H1 (cell line): ENCODE measurements around the gene SGK2. TPM values are rescaled to one million over a fixed set of nuclear protein-coding genes. Genes with fewer than 3 reads are reported as not detected.

Experiments
- CTCF ChIA-PET: fragments of 300-600 bp; sonication (Branson Sonifier 250); formaldehyde crosslinking; loops from one replicate; lab custom pipeline; 2021; ENCODE audit not compliant: partially characterized antibody; lab: Charles Lee
- POLR2A ChIA-PET: fragments of 300-600 bp; sonication (Branson Sonifier 250); formaldehyde crosslinking; loops from one replicate; lab custom pipeline; 2021; ENCODE audit warnings: inconsistent platforms; ENCODE audit not compliant: partially characterized antibody; lab: Charles Lee
- DNase-seq, 2 experiments: peaks; one replicate each; pipeline versions ENCODE4 v3.0.0 to v3.0.0-alpha.2; 2010 to 2022; ENCODE audit warnings: low spot score in 2 of 2, low read depth in 1 of 2, mixed read lengths in 1 of 2
- FAIRE-seq: peaks from 2 replicates; lab custom pipeline; 2011; peaks lifted over from hg19 to GRCh38; lab: Jason Lieb, UNC
- H2AFZ ChIP-seq: 2 replicates; pipeline ENCODE4 v1.8.1; 2012; ENCODE audit warnings: low read length, inconsistent platforms
- H2AK5ac ChIP-seq: 2 replicates; pipeline ENCODE4 v1.6.1; 2013; ENCODE audit warnings: low read depth, low read length
- H2BK120ac ChIP-seq: replicated peaks from 2 replicates; pipeline ENCODE3; 2013; ENCODE audit warnings: low read depth, low read length, inconsistent platforms
- H2BK12ac ChIP-seq: 2 replicates; pipeline ENCODE4 v1.6.1; 2013; ENCODE audit warnings: low read depth, low read length
- H2BK15ac ChIP-seq: 2 replicates; pipeline ENCODE4 v1.6.1; 2013; ENCODE audit warnings: low read length
- H2BK20ac ChIP-seq: 2 replicates; pipeline ENCODE4 v1.6.1; 2013; ENCODE audit warnings: low read length
- H2BK5ac ChIP-seq: 2 replicates; pipeline ENCODE4 v1.6.1; 2013; ENCODE audit warnings: low read depth, low read length
- H3K14ac ChIP-seq: 2 replicates; pipeline ENCODE4 v1.6.1; 2013; ENCODE audit warnings: inconsistent platforms; ENCODE audit not compliant: insufficient read length
- H3K18ac ChIP-seq: 2 replicates; pipeline ENCODE4 v1.6.1; 2013; ENCODE audit warnings: low read length; ENCODE audit errors: extremely low read depth
- H3K23ac ChIP-seq: 2 replicates; pipeline ENCODE4 v1.6.1; 2013; ENCODE audit warnings: inconsistent platforms; ENCODE audit not compliant: insufficient read length
- H3K23me2 ChIP-seq: 2 replicates; pipeline ENCODE4 v1.6.1; 2013; ENCODE audit warnings: low read depth, low read length
- H3K27ac ChIP-seq: 2 replicates; pipeline ENCODE4 v1.6.1; 2011; ENCODE audit warnings: low read depth, low read length, inconsistent platforms
- H3K27me3 ChIP-seq, 4 experiments: replicated peaks in 1 of 4; 1 replicate in 1 of 4; 2 replicates in 3 of 4; pipeline versions ENCODE4 v1.6.1 to v1.8.1; 2011 to 2013; ENCODE audit warnings: low read length in 3 of 4, mild to moderate bottlenecking in 3 of 4, inconsistent platforms in 2 of 4, mixed read lengths in 2 of 4, moderate library complexity in 1 of 4; ENCODE audit not compliant: control insufficient read depth in 3 of 4, insufficient read depth in 3 of 4; ENCODE audit errors: extremely low read depth in 1 of 4
- H3K36me3 ChIP-seq, 4 experiments: 2 replicates each; pipeline versions ENCODE4 v1.6.1 to v1.8.1; 2011 to 2013; ENCODE audit warnings: mild to moderate bottlenecking in 4 of 4, low read length in 3 of 4, moderate library complexity in 2 of 4, control low read depth in 1 of 4, inconsistent platforms in 1 of 4; ENCODE audit not compliant: insufficient read depth in 4 of 4, control insufficient read depth in 2 of 4
- H3K4ac ChIP-seq: replicated peaks from 2 replicates; pipeline ENCODE3; 2013; ENCODE audit warnings: low read length, low read depth, mixed read lengths, inconsistent platforms; ENCODE audit not compliant: insufficient read length
- H3K4me1 ChIP-seq, 4 experiments: replicated peaks in 1 of 4; 1 replicate in 1 of 4; 2 replicates in 3 of 4; pipeline versions ENCODE4 v1.6.1 to v1.8.1; 2011 to 2013; ENCODE audit warnings: low read length in 3 of 4, inconsistent platforms in 2 of 4, mixed read lengths in 1 of 4; ENCODE audit not compliant: insufficient read depth in 4 of 4, control insufficient read depth in 3 of 4
- H3K4me2 ChIP-seq, 2 experiments: 2 replicates each; pipeline versions ENCODE4 v1.6.1 to v1.8.1; 2011 to 2013; ENCODE audit warnings: low read depth in 2 of 2, low read length in 2 of 2, control low read depth in 1 of 2, inconsistent platforms in 1 of 2, mild to moderate bottlenecking in 1 of 2; ENCODE audit not compliant: insufficient read depth in 1 of 2
- H3K4me3 ChIP-seq, 4 experiments: fragments of 200-600, 300-600 bp in 1 of 4; sonication (generic), shearing (Covaris generic), sonication (Bioruptor Twin) in 1 of 4; 2 replicates each; pipeline versions ENCODE4 v1.5.1 to v1.8.1; 2011 to 2016; ENCODE audit warnings: low read length in 4 of 4, low read depth in 3 of 4, control low read depth in 2 of 4, inconsistent platforms in 2 of 4, mild to moderate bottlenecking in 2 of 4, mixed read lengths in 1 of 4, moderate library complexity in 1 of 4; ENCODE audit not compliant: insufficient read depth in 2 of 4; ENCODE audit errors: extremely low read depth in 1 of 4
- H3K56ac ChIP-seq: replicated peaks from 2 replicates; pipeline ENCODE3; 2013; ENCODE audit warnings: low read depth, mild to moderate bottlenecking, mixed read lengths, low read length, inconsistent platforms; ENCODE audit not compliant: insufficient read length
- H3K79me1 ChIP-seq: 2 replicates; pipeline ENCODE4 v1.6.1; 2013; ENCODE audit warnings: low read depth, low read length, control low read depth
- H3K79me2 ChIP-seq, 2 experiments: 2 replicates each; pipeline versions ENCODE4 v1.6.1 to v1.8.1; 2012 to 2013; ENCODE audit warnings: low read length in 2 of 2, mild to moderate bottlenecking in 2 of 2, inconsistent platforms in 1 of 2; ENCODE audit not compliant: insufficient read depth in 2 of 2, control insufficient read depth in 1 of 2
- H3K9ac ChIP-seq, 4 experiments: replicated peaks in 1 of 4; 1 replicate in 1 of 4; 2 replicates in 3 of 4; pipeline versions ENCODE4 v1.6.1 to v1.8.1; 2011 to 2013; ENCODE audit warnings: low read depth in 3 of 4, low read length in 3 of 4, control low read depth in 2 of 4, mild to moderate bottlenecking in 2 of 4, moderate library complexity in 2 of 4, inconsistent platforms in 1 of 4; ENCODE audit errors: extremely low read depth in 1 of 4
- H3K9me3 ChIP-seq, 2 experiments: 2 replicates each; pipeline versions ENCODE4 v1.6.1 to v1.8.1; 2012 to 2013; ENCODE audit warnings: mild to moderate bottlenecking in 2 of 2, moderate library complexity in 2 of 2, control low read depth in 1 of 2, inconsistent platforms in 1 of 2, low read depth in 1 of 2, low read length in 1 of 2, mixed read lengths in 1 of 2; ENCODE audit not compliant: insufficient read depth in 2 of 2
- H4K20me1 ChIP-seq, 2 experiments: replicated peaks in 1 of 2; 2 replicates each; pipeline versions ENCODE3 to v1.8.1; 2011 to 2013; ENCODE audit warnings: inconsistent platforms in 2 of 2, low read length in 2 of 2, mild to moderate bottlenecking in 1 of 2; ENCODE audit not compliant: insufficient read depth in 2 of 2, control insufficient read depth in 1 of 2
- H4K5ac ChIP-seq: 2 replicates; pipeline ENCODE4 v1.6.1; 2013; ENCODE audit warnings: low read length, low read depth, mixed read lengths, inconsistent platforms; ENCODE audit not compliant: insufficient read length
- H4K8ac ChIP-seq: 2 replicates; pipeline ENCODE4 v1.8.0; 2013; ENCODE audit warnings: mild to moderate bottlenecking, moderate library complexity, low read length, inconsistent platforms; ENCODE audit not compliant: insufficient read depth; ENCODE audit errors: extremely low read depth
- H4K91ac ChIP-seq: replicated peaks from 2 replicates; pipeline ENCODE3; 2013; ENCODE audit warnings: low read length, mixed read lengths, inconsistent platforms; ENCODE audit not compliant: insufficient read length
- ATF2 ChIP-seq: IDR thresholded peaks from 2 replicates; pipeline ENCODE4 v1.6.1; 2012; ENCODE audit warnings: low read length, inconsistent platforms
- CEBPB ChIP-seq: IDR thresholded peaks from 2 replicates; pipeline ENCODE4 v1.6.1; 2012; ENCODE audit warnings: low read depth, low read length
- CTCF ChIP-seq, 3 experiments: IDR thresholded peaks; 1 replicate in 2 of 3; 2 replicates in 1 of 3; pipeline versions ENCODE4 v1.5.1 to v1.6.1; 2011; ENCODE audit warnings: low read length in 3 of 3, mild to moderate bottlenecking in 3 of 3, inconsistent platforms in 2 of 3, low read depth in 1 of 3, moderate library complexity in 1 of 3; ENCODE audit not compliant: insufficient read depth in 1 of 3; ENCODE audit errors: control extremely low read depth in 1 of 3
- HDAC2 ChIP-seq, 2 experiments: fragments of 300-600 bp in 1 of 2; sonication (generic) in 1 of 2; IDR thresholded peaks; 2 replicates each; pipeline ENCODE4 v1.6.1; 2011 to 2012; ENCODE audit warnings: low read depth in 2 of 2, low read length in 2 of 2, mild to moderate bottlenecking in 2 of 2, moderate library complexity in 2 of 2, borderline replicate concordance in 1 of 2, inconsistent platforms in 1 of 2
- KDM1A ChIP-seq: fragments of 200-600, 300-600 bp; sonication (generic); IDR thresholded peaks from 2 replicates; pipeline ENCODE4 v1.7.1; 2016; ENCODE audit warnings: mild to moderate bottlenecking, low read length, borderline replicate concordance
- MAFK ChIP-seq: IDR thresholded peaks from 2 replicates; pipeline ENCODE4 v1.6.1; 2012; ENCODE audit warnings: low read depth, mild to moderate bottlenecking, improper control_type of control experiment, low read length
- PHF8 ChIP-seq: fragments of 200-600 bp; sonication (generic); conservative IDR thresholded peaks from 2 replicates; pipeline ENCODE4 v1.7.1; 2012; ENCODE audit warnings: low read depth, mild to moderate bottlenecking, inconsistent platforms, low read length, moderate library complexity
- TAF1 ChIP-seq: IDR thresholded peaks from 2 replicates; pipeline ENCODE4 v1.6.1; 2011; ENCODE audit warnings: mild to moderate bottlenecking, low read depth, low read length
- WGBS, 2 experiments: shearing (Covaris generic) in 1 of 2; methylation state at CpG; one replicate each; pipeline versions ENCODE4 v1.1.6 to v1.1.7; 2013 to 2015; ENCODE audit warnings: low lambda C conversion rate in 2 of 2, mixed read lengths in 2 of 2, inconsistent platforms in 1 of 2, low coverage in 1 of 2, missing lambda C conversion rate in 1 of 2; ENCODE audit not compliant: insufficient replicate concordance in 2 of 2, insufficient coverage in 1 of 2, insufficient read length in 1 of 2; ENCODE audit errors: extremely low coverage in 1 of 2, missing lambda C conversion rate in 1 of 2; 5-methylcytosine and 5-hydroxymethylcytosine counted together
- polyA plus RNA-seq, 7 experiments: library from polyadenylated mRNA; depleted of rRNA in 3 of 7; stranded (reverse) in 5 of 7; unstranded in 2 of 7; fragments of >200 nt in 5 of 7; fragments of 200-250 nt in 2 of 7; gene quantifications; 1 replicate in 5 of 7; 2 replicates in 1 of 7; 4 replicates in 1 of 7; pipeline versions ENCODE4 v1.2.1 to v1.2.3, GENCODE V29; 2011 to 2013; ENCODE audit warnings: missing spikeins in 2 of 7, mixed read lengths in 2 of 7
- total RNA-seq: library from RNA; stranded (reverse); fragmentation: NEBNext Ultra II Directional; extraction: Animal tissue kit (Norgen Biotek cat#: 25700); gene quantifications from 2 replicates; pipeline ENCODE4 v1.2.1, GENCODE V29; 2021

The SGK2 gene
- total and polyA plus RNA-seq, 2 of the 8 experiments (the other 6 are each of a cell fraction or from before 2014, with no cell fraction given), result 0.21 TPM; not detected in 1

GRCh38 chr20:43534791-43535350 is 24.0 kb upstream of the SGK2 start:
- Histone ChIP-seq H3K9me3 (no peaks in the 10 kb centered on the region), H2BK12ac (no peak overlapping the region), H2BK20ac (no peak overlapping the region), H2AK5ac (no peak overlapping the region), H3K4me3 (no peak overlapping the region), H3K27me3 (no peaks in the 10 kb centered on the region), H2BK15ac (no peak overlapping the region), H3K4me2 (no peak overlapping the region), H2BK5ac (no peak overlapping the region), H3K27ac (no peak overlapping the region), H3K56ac (no peak overlapping the region), H4K20me1 (peaks cover 3 to 4% of the 10 kb centered on the region in 2 experiments), H3K79me1 (no peaks in the 10 kb centered on the region), H3K36me3 (peaks cover 0 to 6% (median 3%) of the 10 kb centered on the region in 4 experiments; a peak in 3 of 8 replicates), H3K23ac (no peak overlapping the region), H2BK120ac (no peak overlapping the region), H4K5ac (no peak overlapping the region), H4K8ac (no peak overlapping the region), H3K9ac (no peak overlapping the region), H3K23me2 (no peaks in the 10 kb centered on the region), H3K4me1 (no peaks in the 10 kb centered on the region), H4K91ac (no peak overlapping the region), H3K4ac (no peak overlapping the region), H3K79me2 (no peaks in the 10 kb centered on the region), H2AFZ (no peak overlapping the region), H3K18ac (no peak overlapping the region), H3K14ac (no peak overlapping the region)
- DNase-seq (no peak), FAIRE-seq (no peak)
- ChIA-PET CTCF (interaction anchor here (1.8 to 6.5 kb wide), 4 partner anchors 7 to 27 kb away, joined by 4 to 54 read pairs (median 9); partner anchors contain the start of gene L3MBTL1), POLR2A (interaction anchor here (1.5 to 5.2 kb wide), 3 partner anchors 79 to 187 kb away, joined by 3 to 23 read pairs (median 3); partner anchors contain the start of gene SRSF6)
- 88% methylated on average over 8 of the region's 8 CpGs; no CpG with 5 or more reads in 1 of the 2 experiments for WGBS, 2 experiments
- TF ChIP-seq MAFK, result no peak
- TF ChIP-seq ATF2, result no peak
- no peak for TF ChIP-seq HDAC2 (IDR thresholded peaks at IDR 0.05; ENCODE audit: borderline replicate concordance in 1 of 2, low read depth in 2 of 2, low read length in 2 of 2)
- TF ChIP-seq TAF1, result no peak
- TF ChIP-seq CTCF (IDR thresholded peaks at IDR 0.05; ENCODE audit: control extremely low read depth in 1 of 3, insufficient read depth in 1 of 3, low read depth in 1 of 3, low read length in 3 of 3), result no peak
- TF ChIP-seq PHF8, result no peak
- TF ChIP-seq CEBPB, result no peak
- no peak for TF ChIP-seq KDM1A
